ENCODE measurements around the gene GPX1. TPM values are rescaled to one million over a fixed set of nuclear protein-coding genes. Genes with fewer than 3 reads are reported as not detected.
"Not testable (repeated sequence)": the region's sequence is repeated elsewhere in the genome, so short reads cannot be mapped to it uniquely, and the experiment has no call there.

The GPX1 gene
- total RNA-seq, 2 donors from 2014 or later: 230 to 235 TPM

DNA sequence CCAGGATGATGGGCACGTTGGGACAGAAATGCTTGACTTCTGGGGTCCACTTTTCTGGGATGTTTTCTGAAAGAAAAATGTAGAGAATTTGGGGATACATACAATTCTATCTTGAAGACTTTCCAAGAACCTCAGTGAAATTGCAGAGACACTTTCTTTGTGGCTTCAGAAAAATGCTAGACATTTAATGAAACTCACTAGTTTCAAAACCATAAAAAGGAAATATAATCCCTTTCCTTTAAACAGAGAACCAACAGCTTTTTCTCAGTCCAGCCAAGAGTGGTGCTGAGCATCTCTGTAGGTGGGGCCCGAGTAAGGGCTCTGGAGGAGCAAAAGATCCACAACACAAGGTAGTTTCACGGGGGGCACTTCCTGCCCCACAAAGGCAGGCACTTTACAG, 4.4 kb upstream of the GPX1 start:
- DNase-seq: no peak
- no peak for ATAC-seq
- intact Hi-C loops (cut with DNase I): no loop called here

DNA sequence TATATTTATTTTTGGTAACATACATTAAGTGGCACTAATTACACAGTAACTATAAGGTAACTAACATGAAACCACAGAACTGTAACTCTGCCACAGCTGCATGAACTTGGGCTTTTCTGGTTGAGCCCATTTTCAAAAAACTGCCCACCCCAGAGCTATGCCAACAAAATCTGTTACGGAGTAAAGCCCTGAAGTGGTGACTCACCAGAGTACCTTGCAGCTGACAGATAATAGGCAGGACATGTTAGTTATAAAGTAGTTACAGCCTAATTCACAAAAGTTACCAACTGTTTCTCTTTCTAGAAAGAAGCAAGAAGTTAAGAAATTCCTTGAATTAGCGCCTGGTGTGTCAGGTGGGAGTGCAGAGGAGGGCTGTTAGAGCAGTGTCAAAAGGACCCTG, 1.5 kb upstream of the GPX1 start:
- no peak for ATAC-seq
- intact Hi-C loops (cut with DNase I): loop anchor here in 1 of 2 donors (10.0 kb wide), 1 partner anchor 55 kb away; the partner anchor contains the start of genes RHOA and TCTA
- DNase-seq: no peak

DNA sequence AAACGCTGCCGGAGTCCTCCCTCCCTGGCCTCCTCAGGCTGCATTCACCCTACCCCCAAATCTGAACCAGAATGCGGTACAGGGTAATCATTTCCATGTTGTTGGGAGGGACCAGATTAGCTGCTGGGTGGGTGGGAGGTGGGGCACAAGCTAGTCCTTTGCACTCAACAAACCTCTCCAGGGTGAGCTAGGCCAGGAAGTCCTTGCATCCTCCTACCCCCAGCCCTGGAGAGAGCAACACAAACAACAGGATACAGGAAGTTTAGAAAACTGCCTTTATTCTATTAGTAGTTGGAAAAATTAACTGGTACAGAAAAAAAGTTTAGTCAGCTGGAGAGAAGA, 702 bp upstream of the GPX1 start:
- intact Hi-C loops (cut with DNase I): loop anchor here in 1 of 2 donors (10.0 kb wide), 1 partner anchor 56 kb away; the partner anchor contains the start of genes RHOA and TCTA
- DNase-seq: no peak
- no peak for ATAC-seq

DNA sequence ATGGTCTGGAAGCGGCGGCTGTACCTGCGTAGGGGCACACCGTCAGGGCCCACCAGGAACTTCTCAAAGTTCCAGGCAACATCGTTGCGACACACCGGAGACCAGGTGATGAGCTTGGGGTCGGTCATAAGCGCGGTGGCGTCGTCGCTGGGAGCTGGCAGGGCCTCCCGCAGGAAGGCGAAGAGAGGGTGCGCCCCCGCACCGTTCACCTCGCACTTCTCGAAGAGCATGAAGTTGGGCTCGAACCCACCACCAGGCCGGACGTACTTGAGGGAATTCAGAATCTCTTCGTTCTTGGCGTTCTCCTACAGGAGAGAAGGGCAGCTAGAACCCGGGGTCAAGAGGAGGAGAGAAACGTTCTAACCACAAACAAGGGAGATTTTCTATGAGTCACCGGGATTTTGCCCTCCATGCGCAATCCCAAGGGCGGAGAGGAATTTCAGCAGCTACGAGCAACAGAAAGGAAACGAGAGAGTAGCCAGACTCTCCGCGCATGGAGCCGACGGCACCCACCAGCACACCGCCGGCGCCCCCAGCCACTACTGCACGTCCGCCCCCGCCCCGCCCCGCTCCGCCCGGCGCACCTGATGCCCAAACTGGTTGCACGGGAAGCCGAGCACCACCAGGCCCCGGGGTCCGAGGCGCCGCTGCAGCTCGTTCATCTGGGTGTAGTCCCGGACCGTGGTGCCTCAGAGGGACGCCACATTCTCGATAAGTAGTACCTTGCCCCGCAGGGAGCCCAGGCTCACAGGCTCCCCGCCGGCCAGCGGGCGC, 523 bp downstream of the GPX1 start:
- intact Hi-C loops (cut with DNase I): loop anchor here in 1 of 2 donors (10.0 kb wide), 1 partner anchor 57 kb away; the partner anchor contains the start of genes RHOA and TCTA
- ATAC-seq: peak; percentile 49 to 64
- peak; percentile 64 for DNase-seq

DNA sequence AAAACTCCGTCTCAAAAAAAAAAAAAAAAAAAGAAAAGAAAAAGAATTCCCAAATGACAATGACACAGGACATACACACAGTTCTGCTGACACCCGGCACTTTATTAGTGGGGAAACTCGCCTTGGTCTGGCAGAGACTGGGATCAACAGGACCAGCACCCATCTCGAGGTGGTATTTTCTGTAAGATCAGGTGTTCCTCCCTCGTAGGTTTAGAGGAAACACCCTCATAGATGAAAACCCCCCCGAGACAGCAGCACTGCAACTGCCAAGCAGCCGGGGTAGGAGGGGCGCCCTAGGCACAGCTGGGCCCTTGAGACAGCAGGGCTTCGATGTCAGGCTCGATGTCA, 1.1 kb downstream of the GPX1 start:
- intact Hi-C loops (cut with DNase I): loop anchor here in 1 of 2 donors (10.0 kb wide), 1 partner anchor 58 kb away; the partner anchor contains the start of genes RHOA and TCTA
- DNase-seq, ATAC-seq: not testable (repeated sequence)

DNA sequence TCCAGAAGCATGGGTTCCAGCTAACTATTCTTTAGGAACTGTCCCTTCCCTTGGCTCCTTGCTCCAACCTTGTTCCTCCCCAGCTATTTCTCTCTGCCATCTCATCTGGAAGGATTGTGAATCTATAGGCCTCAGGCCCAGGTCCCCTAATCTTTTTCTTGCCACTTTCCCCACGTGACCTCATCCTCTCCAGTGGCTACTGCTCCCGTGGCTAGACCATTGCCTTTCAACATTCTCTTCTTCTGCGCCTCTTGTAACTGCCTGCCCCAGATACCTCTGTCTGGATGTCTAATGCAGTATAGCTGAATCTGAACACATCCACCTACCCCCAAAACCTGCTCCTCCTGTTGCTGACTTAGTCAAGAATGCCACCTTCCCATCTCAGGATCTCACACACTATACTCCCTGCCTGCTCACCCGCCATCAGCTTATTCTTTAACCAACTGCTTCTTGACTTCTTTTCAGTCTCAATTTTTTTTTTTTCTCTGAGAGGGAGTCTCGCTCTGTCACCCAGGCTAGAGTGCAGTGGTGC, 5.2 kb downstream of the GPX1 start:
- ATAC-seq: no peak
- intact Hi-C loops (cut with DNase I): loop anchor here in 1 of 2 donors (10.0 kb wide), 1 partner anchor 62 kb away; the partner anchor contains the start of genes RHOA and TCTA
- DNase-seq: no peak

DNA sequence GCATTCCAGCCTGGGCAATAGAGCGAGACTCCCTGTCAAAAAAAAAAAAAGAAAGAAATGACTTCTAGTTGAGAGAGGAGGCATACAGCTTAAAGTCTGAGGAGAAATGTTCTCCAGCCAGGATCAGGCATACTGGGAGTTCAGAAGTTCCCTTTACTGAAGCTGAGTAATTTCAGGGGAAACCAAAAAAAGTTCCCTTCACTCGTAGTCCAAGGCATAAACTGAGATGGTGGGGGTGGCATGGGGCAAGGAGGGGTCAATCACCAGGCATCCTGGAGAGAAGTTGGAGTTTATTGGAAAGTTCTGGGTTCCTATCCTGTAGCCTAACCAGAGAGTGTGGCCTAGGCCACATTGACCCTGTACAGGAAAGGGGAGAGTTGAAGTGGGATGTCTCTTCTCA, 5.9 kb downstream of the GPX1 start:
- DNase-seq: no peak
- intact Hi-C loops (cut with DNase I): loop anchor here in 1 of 2 donors (10.0 kb wide), 1 partner anchor 63 kb away; the partner anchor contains the start of genes RHOA and TCTA
- no peak for ATAC-seq

DNA sequence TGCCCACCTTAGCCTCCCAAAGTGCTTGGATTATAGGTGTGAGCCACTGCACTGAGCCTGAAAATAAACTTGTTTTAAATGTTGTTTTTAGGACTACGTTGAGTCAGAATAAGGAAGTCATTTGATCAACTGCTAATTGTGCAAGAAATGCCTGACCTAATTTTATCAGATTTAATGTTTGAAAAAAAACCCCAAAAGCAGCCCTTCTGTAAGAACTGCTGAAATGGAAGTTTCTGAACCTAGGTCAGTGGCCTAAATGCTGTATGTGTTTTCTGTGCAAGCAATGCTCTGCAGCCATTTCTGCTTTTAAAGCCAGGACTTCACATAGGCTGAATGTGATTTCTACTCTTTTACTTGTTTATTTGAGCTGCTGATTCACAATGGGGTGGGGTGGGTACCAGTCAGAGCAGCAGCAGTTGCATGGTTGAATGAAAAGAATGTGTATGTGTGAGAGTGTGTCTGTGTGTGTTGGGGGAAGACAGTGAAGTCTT, 6.6 kb downstream of the GPX1 start:
- peak; percentile 20 to 37 for ATAC-seq
- intact Hi-C loops (cut with DNase I): loop anchor here in 1 of 2 donors (10.0 kb wide), 1 partner anchor 63 kb away; the partner anchor contains the start of genes RHOA and TCTA
- DNase-seq: no peak

DNA sequence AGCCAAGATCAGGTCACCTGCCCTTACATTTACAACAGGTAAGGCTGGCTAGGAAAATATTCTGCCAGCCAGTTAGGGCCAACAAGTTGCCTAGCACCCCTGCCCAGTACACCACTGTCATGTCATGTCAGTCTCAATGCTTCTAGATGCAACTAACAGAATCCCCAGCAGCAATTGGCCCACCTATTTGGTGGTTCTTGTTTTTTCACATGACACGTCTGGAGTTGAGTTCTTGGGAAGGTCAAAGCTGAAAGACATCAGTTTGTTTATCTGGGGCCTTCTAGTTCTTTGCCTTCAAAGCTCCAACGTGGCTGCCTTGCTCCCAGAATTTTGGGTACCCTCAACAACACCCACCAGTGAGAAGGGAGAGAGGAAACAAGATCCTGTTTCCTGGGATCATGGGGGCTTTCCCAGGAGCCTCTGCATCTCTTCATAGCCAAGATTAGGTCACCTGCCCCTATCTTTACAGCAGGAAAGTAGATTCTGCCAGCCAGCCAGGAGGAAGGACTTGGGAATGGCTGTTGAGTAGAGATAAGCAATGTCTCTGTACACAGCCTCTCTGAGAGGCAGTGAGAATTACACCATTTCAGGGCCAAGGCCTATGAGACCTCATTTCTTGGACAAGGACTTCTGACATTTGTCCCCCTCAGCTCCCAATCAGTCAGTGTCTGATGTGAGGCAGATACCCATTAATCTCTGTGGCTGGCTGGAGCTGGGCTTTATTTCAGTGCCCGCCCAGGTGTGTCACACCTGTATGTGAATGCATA, 8.6 kb downstream of the GPX1 start:
- DNase-seq (no peak), ATAC-seq (no peak)
- intact Hi-C loops (cut with DNase I): loop anchor here in 1 of 2 donors (10.0 kb wide), 1 partner anchor 65 kb away; the partner anchor contains the start of genes RHOA and TCTA

DNA sequence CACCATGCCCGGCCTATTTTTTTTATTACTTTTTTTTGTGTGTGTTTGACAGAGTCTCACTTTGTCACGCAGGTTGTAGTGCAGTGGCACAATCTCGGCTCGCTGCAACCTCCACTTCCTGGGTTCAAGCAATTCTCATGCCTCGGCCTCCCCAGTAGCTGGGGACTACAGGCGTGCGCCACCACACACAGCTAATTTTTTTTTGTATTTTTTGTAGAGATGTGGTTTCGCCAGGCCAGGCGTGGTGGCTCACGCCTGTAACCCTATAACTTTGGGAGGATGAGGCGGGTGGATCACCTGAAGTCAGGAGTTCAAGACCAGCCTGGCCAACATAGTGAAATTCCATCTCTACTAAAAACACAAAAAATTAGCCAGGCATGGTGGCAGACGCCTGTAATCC, 9.8 kb downstream of the GPX1 start:
- intact Hi-C loops (cut with DNase I); DNase-seq; ATAC-seq: not testable (repeated sequence)

DNA sequence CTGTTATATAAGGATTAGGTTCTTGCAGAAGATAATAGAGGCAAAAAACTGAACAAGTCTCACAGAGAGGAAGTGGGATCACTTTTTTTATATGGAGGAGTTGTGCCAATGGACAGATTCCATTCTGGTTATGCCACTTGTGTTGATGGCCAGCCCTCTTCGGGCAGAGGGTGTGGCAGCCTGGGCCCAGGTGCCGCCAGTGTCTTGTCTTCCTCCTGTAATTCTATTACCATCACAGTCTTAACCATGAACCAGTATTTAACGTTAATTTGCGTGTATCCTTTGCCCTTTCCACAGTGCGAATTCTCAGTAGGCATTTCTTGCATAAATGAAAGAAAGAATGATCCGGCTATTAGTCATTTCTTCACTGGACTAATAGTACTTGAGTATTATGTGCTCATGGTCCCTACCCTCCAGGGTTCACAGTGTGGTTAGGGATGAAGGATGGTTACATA, 11.3 kb downstream of the GPX1 start:
- intact Hi-C loops (cut with DNase I): no loop called here
- DNase-seq (no peak), ATAC-seq (no peak)

DNA sequence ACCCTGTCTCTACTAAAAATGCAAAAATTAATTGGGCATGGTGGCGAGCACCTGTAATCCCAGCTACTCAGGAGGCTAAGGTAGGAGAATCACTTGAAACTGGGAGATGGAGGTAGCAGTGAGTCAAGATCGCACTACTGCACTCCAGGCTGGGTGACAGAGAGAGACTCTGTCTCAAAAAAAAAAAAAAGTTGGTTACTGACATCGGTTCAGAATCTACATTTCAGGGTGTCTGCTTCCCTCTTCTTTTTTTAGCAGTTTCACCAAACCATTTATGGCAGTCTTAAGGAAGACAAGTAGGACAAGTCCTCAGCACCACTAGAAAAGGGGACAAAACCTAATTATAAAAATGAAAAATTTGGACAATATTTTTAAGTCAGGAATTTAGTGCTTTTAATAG, 15.0 kb downstream of the GPX1 start:
- DNase-seq (no peak), ATAC-seq (no peak)
- intact Hi-C loops (cut with DNase I): loop anchor here in 1 of 2 donors (5.0 kb wide), 2 partner anchors 69 to 104 kb away; partner anchors contain the start of genes RHOA and TCTA

DNA sequence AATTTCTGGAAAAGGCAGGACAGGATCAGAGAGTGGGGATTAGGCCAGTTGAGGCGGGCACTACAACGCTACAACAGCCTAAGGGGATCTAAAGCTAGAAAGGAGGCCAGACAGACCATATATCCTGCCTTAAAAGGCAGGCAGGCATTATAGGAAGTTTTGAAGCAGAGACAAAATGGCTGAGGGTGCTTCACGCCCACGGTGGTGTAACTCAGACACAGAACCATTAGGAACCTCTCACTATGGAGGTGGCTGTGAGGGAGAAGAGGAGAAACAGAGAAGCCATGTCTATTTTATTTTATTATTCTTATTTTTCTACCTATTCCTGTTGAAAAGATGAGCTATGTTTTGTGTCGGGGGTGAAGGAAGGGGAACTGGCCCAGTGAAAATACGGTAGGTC, 16.2 kb downstream of the GPX1 start:
- intact Hi-C loops (cut with DNase I): loop anchor here in 1 of 2 donors (5.0 kb wide), 2 partner anchors 70 to 105 kb away; partner anchors contain the start of genes RHOA and TCTA
- no peak for ATAC-seq
- no peak for DNase-seq

DNA sequence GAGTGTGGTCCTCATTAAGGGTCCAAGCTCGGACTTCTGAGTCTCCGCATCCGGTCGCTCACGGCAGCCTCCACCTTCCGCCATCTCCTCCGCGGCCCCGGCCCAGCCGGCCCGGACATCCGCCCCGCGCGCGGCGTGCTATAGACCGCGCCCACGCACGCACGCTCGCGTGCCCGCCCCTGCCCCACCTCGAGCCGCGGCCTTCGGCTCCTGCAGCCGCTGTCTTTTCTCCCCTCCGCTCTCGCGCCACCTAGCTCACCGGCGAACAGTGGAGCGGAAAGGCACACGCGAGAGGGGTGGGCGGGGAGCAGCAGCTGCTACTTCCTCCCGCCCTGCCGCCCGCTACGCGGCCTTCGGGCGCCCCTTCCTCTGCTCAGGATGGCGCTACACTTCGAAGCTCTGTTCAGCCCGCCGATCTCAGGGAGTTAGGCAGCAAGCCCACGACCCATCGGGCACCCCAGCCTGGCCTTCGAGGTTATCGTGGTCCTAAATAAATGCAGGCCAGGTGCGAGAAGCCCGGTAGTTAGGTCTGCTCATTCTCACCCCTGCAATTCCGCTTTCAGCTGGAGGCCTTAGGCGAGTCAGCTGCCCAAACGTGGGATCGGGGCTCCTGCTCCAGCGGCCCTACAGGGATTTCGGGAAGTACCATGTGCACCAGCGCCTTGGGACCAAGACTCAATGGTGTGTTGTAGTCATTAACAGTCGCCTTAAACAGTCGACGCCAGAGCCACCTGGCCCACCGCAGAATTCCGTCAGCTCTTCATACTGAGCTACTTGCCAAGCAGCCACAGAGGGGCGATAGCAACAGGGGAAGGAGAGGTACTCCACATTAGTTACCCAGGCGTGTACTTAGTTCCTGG, 18.0 kb downstream of the GPX1 start, which contains the start of gene USP4:
TSS of gene USP4 (minus strand) at position 113 of the 860 bp plus-strand sequence. CDS start at position 84, 29 bp downstream.
- DNase-seq: peak; percentile 93
- peak; percentile 98 for ATAC-seq
- intact Hi-C loops (cut with DNase I): loop anchor here in 1 of 2 donors (5.0 kb wide), 2 partner anchors 72 to 107 kb away; partner anchors contain the start of genes RHOA and TCTA

DNA sequence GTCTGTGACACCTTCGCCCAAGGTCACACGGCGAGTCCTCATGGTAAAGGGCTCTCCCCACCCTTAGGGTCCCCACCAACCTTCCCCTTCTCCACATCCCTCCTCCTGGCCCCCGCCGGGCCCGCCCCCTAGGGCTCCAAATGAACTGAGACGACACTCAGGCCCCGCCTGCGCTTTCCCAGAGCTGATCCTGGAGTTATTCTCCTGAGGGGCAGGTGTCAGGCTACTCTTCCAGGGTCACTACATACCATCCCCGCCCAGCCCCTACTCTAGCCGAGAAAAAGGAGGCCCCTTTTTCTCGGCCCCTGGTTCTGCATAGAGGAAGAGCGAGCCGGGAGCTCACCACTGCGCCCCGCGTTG, 18.6 kb downstream of the GPX1 start:
- DNase-seq (peak; percentile 44), ATAC-seq (peak; percentile 5 to 40)
- intact Hi-C loops (cut with DNase I): no loop called here

DNA sequence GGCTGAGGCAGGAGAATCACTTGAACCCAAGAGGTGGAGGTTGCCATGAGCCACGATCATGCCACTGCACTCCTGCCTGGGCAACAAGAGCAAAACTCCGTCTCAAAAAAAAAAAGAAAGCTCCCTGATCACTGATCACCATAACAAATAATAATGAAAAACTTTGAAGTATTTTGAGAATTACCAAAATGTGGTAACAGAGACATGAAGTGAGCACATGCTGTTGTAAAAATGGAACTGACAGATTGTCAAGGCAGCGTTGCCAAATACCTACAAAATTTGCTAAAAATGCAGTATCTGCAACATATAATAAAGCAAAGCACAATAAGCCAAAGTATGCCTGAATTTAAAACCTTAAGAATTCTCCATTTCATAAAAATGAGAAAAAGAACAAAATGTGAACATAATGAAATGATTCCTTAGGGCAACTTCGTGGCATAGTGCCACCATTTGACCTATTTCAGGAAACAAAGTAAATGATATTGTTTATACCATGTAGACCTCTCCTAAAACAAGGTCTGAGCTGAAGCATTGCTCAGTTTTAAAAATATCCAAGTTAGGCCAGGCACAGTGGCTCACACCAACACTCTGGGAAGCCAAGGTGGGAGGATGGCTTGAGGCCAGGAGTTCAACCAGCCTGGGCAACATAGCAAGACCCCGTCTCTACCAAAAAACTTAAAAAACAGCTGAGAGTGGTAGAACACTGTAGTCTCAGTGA, 24.1 kb downstream of the GPX1 start:
- no peak for ATAC-seq
- intact Hi-C loops (cut with DNase I): no loop called here
- no peak for DNase-seq

DNA sequence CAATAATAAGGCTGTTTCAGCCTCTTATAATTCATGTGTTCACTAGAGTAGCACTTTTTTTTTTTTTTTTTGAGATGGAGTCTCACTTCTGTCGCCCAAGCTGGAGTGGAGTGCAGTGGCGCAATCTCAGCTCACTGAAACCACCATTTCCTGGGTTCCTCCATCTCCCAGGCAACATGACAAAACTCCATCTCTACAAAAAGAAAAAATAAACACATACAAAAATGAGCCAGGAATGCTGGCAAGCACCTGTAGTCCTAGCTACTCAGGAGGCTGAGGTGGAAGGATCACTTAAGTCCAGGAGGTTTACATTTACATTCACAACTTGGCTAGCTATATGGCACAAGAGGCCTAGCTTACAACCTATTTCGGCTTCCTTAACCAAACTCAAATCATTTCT, 25.1 kb downstream of the GPX1 start:
- intact Hi-C loops (cut with DNase I): no loop called here
- DNase-seq (no peak), ATAC-seq (peak in 1 of 2 donors; percentile 22)
